ENCODE data around the gene STON1.

DNA sequence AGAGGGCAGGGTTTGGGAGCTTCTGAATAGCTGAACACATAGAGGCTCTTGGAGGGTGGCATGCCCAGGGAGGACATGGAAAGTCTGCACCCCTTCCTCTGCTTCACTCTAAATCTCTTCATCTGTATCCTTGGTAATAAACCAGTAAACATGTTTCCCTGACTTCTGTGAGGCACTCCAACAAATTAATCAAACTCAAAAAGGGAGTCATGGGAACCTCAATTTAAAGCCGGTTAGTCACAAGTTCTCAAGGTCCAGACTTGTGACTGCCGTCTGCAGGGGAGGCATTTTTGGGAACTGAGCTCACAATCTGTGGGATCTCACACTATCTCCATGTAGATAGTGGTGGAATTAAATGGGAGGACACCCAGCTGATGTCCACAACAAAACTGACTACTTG lies 33.1 kb upstream of the STON1 start:
- TF ChIP-seq CTCF (IDR thresholded peaks at IDR 0.05; ENCODE audit: low read depth, low read length) (no peak), EZH2phosphoT487 (IDR thresholded peaks at IDR 0.05; ENCODE audit: low read depth) (no peak)
